Measurements from ENCODE around the gene SPEF2. TPM values are rescaled to one million over a fixed set of nuclear protein-coding genes. Genes with fewer than 3 reads are reported as not detected.

Gene SPEF2
- total and polyA plus RNA-seq, 2 of the 13 experiments (the other 11 are each of a cell fraction or from before 2014, with no cell fraction given): 1.5 to 2.3 TPM

DNA sequence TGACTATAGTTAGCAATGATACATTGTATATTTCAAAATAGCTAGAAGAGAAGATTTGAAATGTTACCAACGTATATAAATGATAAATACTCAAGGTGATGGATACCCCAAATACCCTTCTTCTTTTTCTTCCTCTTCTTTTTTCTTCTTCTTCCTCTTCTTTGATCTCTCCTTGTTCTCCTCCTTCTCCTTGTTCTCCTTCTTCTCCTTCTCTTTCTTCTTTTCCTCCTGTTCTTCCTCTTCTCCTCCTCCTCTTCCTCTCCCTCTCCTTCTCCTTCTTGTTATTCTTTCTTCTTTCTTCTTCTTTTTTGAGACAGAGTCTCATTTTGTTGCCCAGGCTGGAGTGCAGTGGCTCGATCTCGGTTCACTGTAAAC, 616 bp upstream of the SPEF2 start (continued):
- TF ChIP-seq ZNF3 (CRISPR knock-in tag; IDR thresholded peaks at IDR 0.05) (no peak), THAP11 (CRISPR knock-in tag; IDR thresholded peaks at IDR 0.05) (no peak), MBNL3 (CRISPR knock-in tag; conservative IDR thresholded peaks at IDR 0.05) (no peak), ZNF431 (CRISPR knock-in tag; IDR thresholded peaks at IDR 0.05; ENCODE audit: borderline replicate concordance, low read depth) (no peak), ZHX1 (CRISPR knock-in tag; IDR thresholded peaks at IDR 0.05; ENCODE audit: low read depth) (no peak)

GRCh38 chr5:35618304-35618636, 607 bp downstream of the SPEF2 start:
- no peak for TF ChIP-seq ZNF850 (CRISPR knock-in tag; conservative IDR thresholded peaks at IDR 0.05)
- 0 out of 2 replicates have a peak, but pooled peaks have one; percentile 7 for TF ChIP-seq ARNTL (CRISPR knock-in tag; IDR thresholded peaks at IDR 0.05)
- TF ChIP-seq TFDP1 (CRISPR knock-in tag; IDR thresholded peaks at IDR 0.05; ENCODE audit: borderline replicate concordance): no peak
- no peak for TF ChIP-seq HMGXB3 (CRISPR knock-in tag; IDR thresholded peaks at IDR 0.05; ENCODE audit: borderline replicate concordance)
- TF ChIP-seq YEATS4 (CRISPR knock-in tag; IDR thresholded peaks at IDR 0.05; ENCODE audit: borderline replicate concordance): 0 out of 2 replicates have a peak, but pooled peaks have one; percentile 1
- TF ChIP-seq SRSF1 (optimal IDR thresholded peaks at IDR 0.05; ENCODE audit: low read depth, low read length): no peak
- ChIA-PET CTCF (ENCODE audit: low intra/inter-chr PET ratio, low total read pairs) (interaction anchor here (1.7 kb wide), 1 partner anchor 308 kb away, joined by 10 read pairs; no protein-coding TSS in a partner anchor), POLR2A (no interaction called here)
- BruUV-seq (replicated peaks): no TSS peak
- Histone ChIP-seq H3K36me3 (replicated peaks in 1 of 2; ENCODE audit: control insufficient read depth in 1 of 2, insufficient read depth in 2 of 2, low read length in 2 of 2) (no peaks in the 10 kb centered on the region), H3K4me3 (replicated peaks in 1 of 3; ENCODE audit: insufficient read depth in 1 of 3, low read depth in 2 of 3, low read length in 3 of 3) (peak overlapping the region; percentile 85 to 96 (median 92)), H3K79me2 (ENCODE audit: insufficient read depth, low read length) (no peaks in the 10 kb centered on the region), H3K27me3 (ENCODE audit: control insufficient read depth in 1 of 2, insufficient read depth in 2 of 2, low read length in 2 of 2) (no peaks in the 10 kb centered on the region), H3K4me1 (ENCODE audit: insufficient read depth, low read length) (peaks cover 13% of the 10 kb centered on the region), H2AFZ (ENCODE audit: low read length) (peak overlapping the region; percentile 91), H3K9ac (ENCODE audit: insufficient read depth, low read depth, low read length) (peak overlapping the region; percentile 67), H3K9me3 (ENCODE audit: low read length) (no peaks in the 10 kb centered on the region), H4K20me1 (ENCODE audit: insufficient read depth, low read length) (no peaks in the 10 kb centered on the region), H3K4me2 (ENCODE audit: low read depth, low read length) (peak overlapping the region; percentile 89), H3K27ac (ENCODE audit: extremely low read length, insufficient read depth, low read length) (peak overlapping the region; percentile 30)
- FAIRE-seq: no peak
- in situ Hi-C loops (cut with HindIII; ENCODE audit: extremely low pct_ligation_motif_present, low pct_unique_long_range_greater_than_20kb): loop anchor here (25.0 kb wide), 1 partner anchor 381 kb away; the partner anchor contains the start of gene PRLR
- ATAC-seq: peak; percentile 29
- intact Hi-C loops (cut with micrococcal nuclease; ENCODE audit: unreplicated experiment): no loop called here
- DNase-seq (ENCODE audit: low spot score): no peak
- 0% methylated on average over 4 of the region's 4 CpGs for WGBS (ENCODE audit: low lambda C conversion rate)
